Smooth muscle cell of bladder (primary cell): Measurements from ENCODE around the gene AMPH. TPM values are rescaled to one million over a fixed set of nuclear protein-coding genes. Genes with fewer than 3 reads are reported as not detected.

Experiments
- total RNA-seq: library from RNA; depleted of rRNA; stranded (reverse); fragments of >200 nt; gene quantifications from 2 replicates; pipeline ENCODE4 v1.2.3, GENCODE V29; 2014

AMPH gene
- total RNA-seq: 3.4 and 4.0 TPM in 2 replicates

DNA sequence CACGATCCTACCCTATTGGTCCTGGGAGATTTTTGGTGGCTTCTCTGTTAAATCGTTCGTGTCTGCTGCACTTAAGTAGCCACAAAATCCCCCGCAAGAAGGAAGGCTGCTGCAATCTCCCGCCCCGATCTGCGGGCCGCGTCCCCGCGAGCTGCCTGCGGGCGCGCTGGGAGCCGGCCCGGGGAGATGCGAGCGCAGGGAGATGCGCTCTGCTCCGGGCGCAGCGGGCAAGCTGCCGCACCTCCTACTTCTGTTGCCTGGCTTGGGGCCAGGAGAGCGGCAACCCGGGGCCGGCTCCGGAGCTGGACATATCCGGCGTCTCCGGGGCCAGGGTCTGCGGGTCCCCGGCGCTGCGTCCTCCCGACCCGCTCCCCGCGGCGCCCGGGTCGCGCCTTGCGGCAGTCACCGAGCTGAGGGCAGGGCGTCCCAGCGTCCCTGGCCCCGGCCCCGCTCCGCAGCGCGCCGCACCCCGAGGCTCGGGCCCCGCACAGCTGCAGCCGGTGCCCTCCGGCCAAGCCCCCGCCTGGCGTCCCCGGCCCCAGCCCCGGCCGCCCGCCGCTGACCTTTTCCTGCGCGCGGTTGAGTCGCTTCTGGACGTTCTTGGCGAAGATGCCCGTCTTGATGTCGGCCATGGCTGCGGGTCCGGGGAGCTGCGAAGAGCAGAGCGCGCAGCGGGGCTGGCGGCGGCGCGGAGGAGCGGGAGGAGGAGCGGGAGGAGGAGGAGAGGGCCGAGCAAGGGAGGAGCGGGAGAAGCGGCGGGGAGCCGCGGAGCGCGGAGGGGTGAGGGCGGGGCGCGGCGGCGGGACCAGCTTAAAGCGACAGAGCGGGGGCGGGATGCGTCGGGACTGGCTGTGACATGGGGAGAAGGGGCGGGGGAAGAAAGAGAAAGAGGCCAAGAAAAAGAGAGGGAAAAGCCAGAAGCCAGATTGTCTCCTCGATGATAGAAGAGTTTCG, at the start of gene AMPH:
AMPH (minus strand) TSS at position 654 of the 954 bp plus-strand sequence; CDS start at position 632, 22 bp downstream.

